Activated T-helper 17 cell treated with anti-CD3 and anti-CD28 coated beads, Interleukin-2, amount 50 U/mL, for 72 hours (primary cell): Measurements from ENCODE around the gene SETBP1. TPM values are rescaled to one million over a fixed set of nuclear protein-coding genes. Genes with fewer than 3 reads are reported as not detected.

Source experiments
- ATAC-seq: fragments of 150-1000 bp; cut with Tn5 transposase; replicated peaks from 2 replicates; pipeline ENCODE4 v1.10.0; 2021; ENCODE audit warnings: mild to moderate bottlenecking, moderate library complexity
- H3K27ac Mint-ChIP-seq: one replicate; pipeline ENCODE4 v1.8.0; 2022; ENCODE audit warnings: mixed read lengths
- H3K27me3 Mint-ChIP-seq: one replicate; pipeline ENCODE4 v1.8.0; 2022; ENCODE audit warnings: mixed read lengths
- H3K36me3 Mint-ChIP-seq: one replicate; pipeline ENCODE4 v1.8.0; 2022; ENCODE audit warnings: low read depth, mild to moderate bottlenecking, mixed read lengths
- H3K4me1 Mint-ChIP-seq: one replicate; pipeline ENCODE4 v1.8.0; 2022; ENCODE audit warnings: mixed read lengths
- H3K4me3 Mint-ChIP-seq: one replicate; pipeline ENCODE4 v1.8.0; 2022; ENCODE audit warnings: mild to moderate bottlenecking, mixed read lengths
- H3K9me3 Mint-ChIP-seq: one replicate; pipeline ENCODE4 v1.8.0; 2022; ENCODE audit warnings: mixed read lengths
- total RNA-seq, 2 donors: library from RNA; stranded (reverse); gene quantifications; one replicate each; pipeline ENCODE4 v1.2.3, GENCODE V29; 2022

The SETBP1 gene
- total RNA-seq, 2 donors from 2014 or later, result 2.2 to 7.6 TPM

- H3K27ac Mint-ChIP-seq, result no peak overlapping the region
- ATAC-seq, result no peak
- H3K36me3 Mint-ChIP-seq, result no peaks in the 10 kb centered on the region
- H3K27me3 Mint-ChIP-seq, result peaks cover 9% of the 10 kb centered on the region
- no peaks in the 10 kb centered on the region for H3K9me3 Mint-ChIP-seq
- H3K4me3 Mint-ChIP-seq, result no peak overlapping the region
- H3K4me1 Mint-ChIP-seq, result no peaks in the 10 kb centered on the region
Observed at GRCh38 chr18:44967599-44967998, 286.9 kb downstream of the SETBP1 start.

DNA sequence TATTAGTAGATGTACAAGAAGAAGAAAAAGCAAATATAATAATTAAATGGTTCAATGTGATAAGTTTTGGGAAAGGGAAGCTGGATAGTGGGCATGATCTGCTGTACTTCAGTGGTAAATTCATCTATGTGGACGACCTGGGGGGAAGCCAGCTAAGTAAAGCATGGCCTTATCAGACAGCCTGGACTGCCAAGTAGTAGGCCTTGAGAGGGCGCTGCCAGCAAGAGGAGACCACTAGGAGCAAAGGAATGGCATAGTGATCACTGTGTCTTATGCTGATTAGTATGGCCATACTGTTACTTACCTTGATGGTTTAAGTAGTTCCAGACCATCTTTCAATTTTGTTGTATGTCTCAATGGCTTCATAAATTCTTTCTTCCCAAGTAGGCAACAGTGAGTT lies 287.6 kb downstream of the SETBP1 start:
- H3K36me3 Mint-ChIP-seq, result no peaks in the 10 kb centered on the region
- peaks cover 7% of the 10 kb centered on the region for H3K27me3 Mint-ChIP-seq
- no peak overlapping the region for H3K4me3 Mint-ChIP-seq
- no peaks in the 10 kb centered on the region for H3K4me1 Mint-ChIP-seq
- no peaks in the 10 kb centered on the region for H3K9me3 Mint-ChIP-seq
- no peak for ATAC-seq
- H3K27ac Mint-ChIP-seq, result no peak overlapping the region

DNA sequence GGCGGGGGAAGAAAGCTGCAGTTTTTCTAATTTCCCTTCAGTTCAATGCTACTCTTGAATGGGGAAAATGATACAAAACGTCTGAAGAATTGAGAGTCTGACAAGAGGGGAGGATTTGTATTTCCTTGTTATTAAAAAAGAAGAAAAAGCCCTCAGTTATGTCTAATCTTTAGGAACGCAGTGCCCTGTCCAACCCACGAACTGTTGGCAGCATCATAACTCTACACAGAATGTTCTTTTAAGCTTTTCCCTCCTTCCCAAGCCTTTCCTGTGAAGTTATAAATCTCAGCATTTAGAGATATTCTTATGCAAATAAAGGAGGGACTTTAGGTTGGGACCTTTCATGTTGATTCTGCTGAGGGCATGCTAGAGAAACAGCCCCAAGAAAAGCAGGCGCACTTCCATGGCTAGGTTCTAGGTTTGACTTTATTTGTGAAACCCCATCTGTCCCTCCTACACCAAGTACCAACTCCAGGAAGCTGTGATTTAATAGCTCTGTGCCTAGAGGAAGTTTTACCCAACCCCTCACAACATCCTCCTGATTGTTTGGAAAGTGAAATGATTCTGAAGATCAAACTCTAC lies 288.6 kb downstream of the SETBP1 start:
- Mint-ChIP-seq H3K4me3 (no peak overlapping the region), H3K4me1 (no peaks in the 10 kb centered on the region), H3K27ac (no peak overlapping the region), H3K27me3 (peaks cover 10% of the 10 kb centered on the region), H3K36me3 (no peaks in the 10 kb centered on the region), H3K9me3 (no peaks in the 10 kb centered on the region)
- ATAC-seq, result no peak

DNA sequence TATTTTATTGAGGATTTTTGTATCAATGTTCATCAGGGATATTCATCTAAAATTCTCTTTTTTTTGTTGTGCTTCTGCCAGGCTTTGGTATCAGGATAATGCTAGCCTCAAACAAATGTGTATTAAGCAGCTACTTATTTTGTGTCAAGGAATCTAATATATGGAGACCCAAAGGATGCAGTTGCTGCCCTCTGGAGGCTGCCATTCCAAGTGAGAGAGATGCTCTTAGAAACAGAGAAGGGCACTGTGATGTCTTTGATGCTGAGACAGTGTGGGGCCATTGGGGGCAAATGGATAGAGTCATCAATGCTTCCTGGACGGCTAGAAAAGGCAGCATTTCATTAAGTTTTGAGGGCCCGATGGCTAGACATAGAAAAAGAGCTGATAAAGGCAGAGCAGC lies 292.6 kb downstream of the SETBP1 start:
- Mint-ChIP-seq H3K4me3 (no peak overlapping the region), H3K9me3 (no peaks in the 10 kb centered on the region), H3K27me3 (peaks cover 11% of the 10 kb centered on the region), H3K4me1 (no peaks in the 10 kb centered on the region), H3K36me3 (no peaks in the 10 kb centered on the region), H3K27ac (no peak overlapping the region)
- ATAC-seq, result no peak

DNA sequence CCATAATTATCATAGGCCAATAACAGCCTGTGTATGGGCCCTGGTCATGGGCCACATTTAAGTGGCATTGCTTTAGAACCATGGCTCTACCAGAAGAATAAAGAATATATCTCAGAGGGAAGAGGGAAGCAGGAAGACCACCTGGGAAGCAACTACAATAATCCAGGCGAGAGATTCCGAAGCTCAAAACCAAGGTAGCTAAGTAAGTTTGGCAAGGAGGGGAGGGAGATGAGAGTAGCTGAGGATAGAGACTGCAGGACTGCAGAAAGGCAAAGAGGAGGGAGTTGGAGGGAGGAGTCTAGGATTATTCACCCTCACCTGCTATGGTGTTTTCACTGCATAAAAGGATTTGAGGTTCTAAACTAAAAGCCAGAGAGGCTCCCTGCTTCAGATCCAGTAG lies 293.5 kb downstream of the SETBP1 start:
- ATAC-seq, result no peak
- Mint-ChIP-seq H3K9me3 (no peaks in the 10 kb centered on the region), H3K27me3 (peaks cover 11% of the 10 kb centered on the region), H3K4me3 (no peak overlapping the region), H3K4me1 (no peaks in the 10 kb centered on the region), H3K27ac (no peak overlapping the region), H3K36me3 (no peaks in the 10 kb centered on the region)

DNA sequence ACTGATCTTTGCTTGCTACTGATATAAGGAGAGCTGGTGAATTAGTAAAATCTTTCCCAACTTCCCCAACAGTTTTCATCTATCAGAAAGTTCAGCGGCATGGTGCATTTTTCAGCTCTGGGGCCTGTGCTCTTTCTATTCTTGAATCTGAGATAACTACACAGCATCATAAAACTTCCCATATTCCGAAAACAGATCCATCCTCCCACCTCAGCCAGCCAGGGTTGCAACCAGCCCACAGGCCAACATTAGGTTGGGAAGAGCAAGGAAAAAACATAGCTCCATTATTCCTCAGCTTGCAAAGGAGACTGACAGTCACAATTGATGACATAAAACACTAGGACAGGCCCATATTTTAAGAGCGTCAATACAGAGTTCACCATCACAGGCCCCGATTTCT lies 297.2 kb downstream of the SETBP1 start:
- ATAC-seq, result no peak

GRCh38 chr18:44979748-44980147 lies 299.1 kb downstream of the SETBP1 start:
- Mint-ChIP-seq H3K4me1 (no peaks in the 10 kb centered on the region), H3K36me3 (no peaks in the 10 kb centered on the region), H3K4me3 (no peak overlapping the region), H3K9me3 (no peaks in the 10 kb centered on the region), H3K27ac (no peak overlapping the region), H3K27me3 (peaks cover 13% of the 10 kb centered on the region)
- ATAC-seq, result no peak

More for the DNA sequence above, 297.2 kb downstream of the SETBP1 start:
- H3K27ac Mint-ChIP-seq, result no peak overlapping the region
- no peak overlapping the region for H3K4me3 Mint-ChIP-seq
- H3K36me3 Mint-ChIP-seq, result no peaks in the 10 kb centered on the region
- no peaks in the 10 kb centered on the region for H3K4me1 Mint-ChIP-seq
- H3K27me3 Mint-ChIP-seq, result peaks cover 16% of the 10 kb centered on the region
- no peaks in the 10 kb centered on the region for H3K9me3 Mint-ChIP-seq

DNA sequence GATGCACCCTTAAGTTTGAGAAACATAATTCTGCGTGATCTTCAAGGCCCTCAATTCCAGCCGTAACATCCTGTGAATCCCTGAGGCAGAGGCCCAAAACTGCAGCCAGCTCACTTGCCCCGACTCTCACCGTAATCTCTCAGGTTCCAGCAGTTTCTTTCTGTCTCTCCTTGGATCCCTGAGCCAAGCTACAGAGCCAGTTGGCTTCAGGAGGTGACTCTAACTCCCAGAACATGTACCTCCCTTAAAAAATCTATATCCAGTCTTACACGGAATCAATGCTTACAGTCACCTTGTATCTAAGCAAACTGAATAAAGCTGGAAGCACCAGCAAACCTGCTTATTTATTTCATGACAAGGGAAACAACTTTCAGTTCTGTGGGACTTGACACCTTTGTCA lies 300.4 kb downstream of the SETBP1 start:
- ATAC-seq, result no peak
- Mint-ChIP-seq H3K36me3 (no peaks in the 10 kb centered on the region), H3K27ac (no peak overlapping the region), H3K4me1 (no peaks in the 10 kb centered on the region), H3K4me3 (no peak overlapping the region), H3K9me3 (no peaks in the 10 kb centered on the region), H3K27me3 (peaks cover 11% of the 10 kb centered on the region)

DNA sequence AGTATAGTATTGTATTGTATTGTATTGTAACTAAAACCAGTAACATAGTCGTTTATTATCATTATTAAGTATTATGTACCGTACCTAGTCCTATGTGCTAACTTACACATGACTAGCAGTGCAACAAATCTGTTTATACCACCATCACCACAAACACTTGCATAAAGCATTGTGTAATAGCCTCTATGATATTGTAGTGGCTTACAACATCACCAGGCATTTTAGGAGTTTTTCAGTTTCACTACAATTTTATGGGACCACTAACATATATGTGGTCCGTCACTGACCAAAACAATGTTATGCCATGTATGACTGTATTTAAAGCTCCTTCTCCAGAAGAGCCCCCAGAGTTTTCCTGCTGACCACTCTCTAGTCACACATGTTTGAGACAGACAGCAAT lies 306.2 kb downstream of the SETBP1 start:
- no peak for ATAC-seq
- H3K27ac Mint-ChIP-seq, result no peak overlapping the region
- H3K27me3 Mint-ChIP-seq, result peaks cover 6% of the 10 kb centered on the region
- no peaks in the 10 kb centered on the region for H3K36me3 Mint-ChIP-seq
- no peaks in the 10 kb centered on the region for H3K4me1 Mint-ChIP-seq
- H3K9me3 Mint-ChIP-seq, result no peaks in the 10 kb centered on the region
- no peak overlapping the region for H3K4me3 Mint-ChIP-seq

- no peaks in the 10 kb centered on the region for H3K36me3 Mint-ChIP-seq
- no peak for ATAC-seq
- H3K9me3 Mint-ChIP-seq, result no peaks in the 10 kb centered on the region
- H3K4me1 Mint-ChIP-seq, result no peaks in the 10 kb centered on the region
- no peak overlapping the region for H3K4me3 Mint-ChIP-seq
- H3K27me3 Mint-ChIP-seq, result peaks cover 6% of the 10 kb centered on the region
- H3K27ac Mint-ChIP-seq, result no peak overlapping the region
Observed at GRCh38 chr18:44987371-44987770, 306.7 kb downstream of the SETBP1 start.

- ATAC-seq, result no peak
- Mint-ChIP-seq H3K27me3 (peaks cover 6% of the 10 kb centered on the region), H3K4me3 (no peak overlapping the region), H3K4me1 (no peaks in the 10 kb centered on the region), H3K9me3 (no peaks in the 10 kb centered on the region), H3K36me3 (no peaks in the 10 kb centered on the region), H3K27ac (no peak overlapping the region)
Observed at GRCh38 chr18:44988821-44989587, 308.3 kb downstream of the SETBP1 start.

- Mint-ChIP-seq H3K9me3 (peaks cover 4% of the 10 kb centered on the region), H3K36me3 (no peaks in the 10 kb centered on the region), H3K4me3 (no peak overlapping the region), H3K27me3 (no peaks in the 10 kb centered on the region), H3K4me1 (no peaks in the 10 kb centered on the region), H3K27ac (no peak overlapping the region)
- no peak for ATAC-seq
Observed at GRCh38 chr18:44996261-44996660, 315.6 kb downstream of the SETBP1 start.

GRCh38 chr18:44997174-44997573 lies 316.5 kb downstream of the SETBP1 start:
- Mint-ChIP-seq H3K9me3 (peaks cover 4% of the 10 kb centered on the region), H3K36me3 (no peaks in the 10 kb centered on the region), H3K4me1 (no peaks in the 10 kb centered on the region), H3K27me3 (no peaks in the 10 kb centered on the region), H3K4me3 (no peak overlapping the region), H3K27ac (no peak overlapping the region)
- ATAC-seq, result no peak

DNA sequence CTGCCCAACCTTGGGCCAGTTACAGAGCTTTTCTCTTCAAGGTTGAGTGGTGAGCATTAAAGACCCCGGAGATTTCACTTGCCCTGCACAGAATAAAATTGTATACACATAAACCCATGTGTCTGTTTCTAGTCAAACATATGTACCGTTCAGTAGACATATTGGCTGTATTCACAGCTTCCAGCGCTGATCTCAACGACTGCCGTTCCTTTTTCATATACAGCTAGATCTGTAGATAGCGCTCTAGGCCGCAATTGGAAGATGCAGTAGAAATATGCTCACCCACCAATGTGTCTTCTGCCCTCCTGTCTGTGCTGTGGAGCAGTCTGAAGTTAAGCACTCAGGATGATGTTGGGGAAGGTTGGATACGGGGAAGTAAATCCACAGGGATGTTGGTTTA lies 317.7 kb downstream of the SETBP1 start:
- H3K27ac Mint-ChIP-seq, result no peak overlapping the region
- no peaks in the 10 kb centered on the region for H3K4me1 Mint-ChIP-seq
- no peak overlapping the region for H3K4me3 Mint-ChIP-seq
- peaks cover 4% of the 10 kb centered on the region for H3K9me3 Mint-ChIP-seq
- ATAC-seq, result no peak
- no peaks in the 10 kb centered on the region for H3K27me3 Mint-ChIP-seq
- no peaks in the 10 kb centered on the region for H3K36me3 Mint-ChIP-seq

DNA sequence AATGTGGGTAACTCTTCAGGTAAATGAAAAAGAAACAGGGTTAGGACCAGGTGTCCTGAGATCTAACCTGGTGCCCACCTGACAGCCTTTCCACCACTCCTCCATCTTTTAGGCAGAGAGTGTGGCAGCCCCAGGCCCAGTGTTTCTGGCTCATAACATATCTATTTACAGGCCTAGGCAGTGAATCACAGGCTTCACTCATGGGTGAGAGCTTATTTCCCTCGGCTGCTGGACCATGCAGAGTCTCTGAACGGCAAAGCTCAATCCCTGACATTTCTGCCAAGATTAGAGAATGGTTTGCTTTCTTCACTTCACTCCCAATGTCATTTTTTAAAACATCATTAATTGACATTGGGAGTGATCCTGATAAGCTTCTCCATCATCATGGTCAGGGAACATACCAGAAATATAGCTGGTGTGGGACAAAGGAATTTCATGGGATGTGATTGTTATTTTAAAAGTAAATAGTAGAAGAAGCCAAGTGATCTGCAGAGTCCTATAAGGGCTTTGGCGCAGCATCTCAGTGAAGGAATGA lies 323.9 kb downstream of the SETBP1 start:
- ATAC-seq, result no peak
- Mint-ChIP-seq H3K27ac (no peak overlapping the region), H3K36me3 (no peaks in the 10 kb centered on the region), H3K4me1 (no peaks in the 10 kb centered on the region), H3K27me3 (no peaks in the 10 kb centered on the region), H3K9me3 (no peaks in the 10 kb centered on the region), H3K4me3 (no peak overlapping the region)
